MM.1S (cell line): ENCODE data around the gene SMC2.

Experiments
- CTCF ChIP-seq: fragments of 300-600 bp; sonication (generic); IDR thresholded peaks from 2 replicates; pipeline ENCODE4 v1.5.1; 2016; ENCODE audit warnings: antibody characterized with exemption, low read length, mixed read lengths
- EZH2 ChIP-seq: fragments of 300-600 bp; sonication (generic); optimal IDR thresholded peaks from 2 replicates; pipeline ENCODE3; 2017; ENCODE audit warnings: low read depth, mild to moderate bottlenecking, antibody characterized with exemption, low read length, mixed read lengths
- EZH2phosphoT487 ChIP-seq: fragments of 300-600 bp; sonication (generic); IDR thresholded peaks from 2 replicates; pipeline ENCODE4 v1.6.1; 2018; ENCODE audit warnings: antibody characterized with exemption, low read length

DNA sequence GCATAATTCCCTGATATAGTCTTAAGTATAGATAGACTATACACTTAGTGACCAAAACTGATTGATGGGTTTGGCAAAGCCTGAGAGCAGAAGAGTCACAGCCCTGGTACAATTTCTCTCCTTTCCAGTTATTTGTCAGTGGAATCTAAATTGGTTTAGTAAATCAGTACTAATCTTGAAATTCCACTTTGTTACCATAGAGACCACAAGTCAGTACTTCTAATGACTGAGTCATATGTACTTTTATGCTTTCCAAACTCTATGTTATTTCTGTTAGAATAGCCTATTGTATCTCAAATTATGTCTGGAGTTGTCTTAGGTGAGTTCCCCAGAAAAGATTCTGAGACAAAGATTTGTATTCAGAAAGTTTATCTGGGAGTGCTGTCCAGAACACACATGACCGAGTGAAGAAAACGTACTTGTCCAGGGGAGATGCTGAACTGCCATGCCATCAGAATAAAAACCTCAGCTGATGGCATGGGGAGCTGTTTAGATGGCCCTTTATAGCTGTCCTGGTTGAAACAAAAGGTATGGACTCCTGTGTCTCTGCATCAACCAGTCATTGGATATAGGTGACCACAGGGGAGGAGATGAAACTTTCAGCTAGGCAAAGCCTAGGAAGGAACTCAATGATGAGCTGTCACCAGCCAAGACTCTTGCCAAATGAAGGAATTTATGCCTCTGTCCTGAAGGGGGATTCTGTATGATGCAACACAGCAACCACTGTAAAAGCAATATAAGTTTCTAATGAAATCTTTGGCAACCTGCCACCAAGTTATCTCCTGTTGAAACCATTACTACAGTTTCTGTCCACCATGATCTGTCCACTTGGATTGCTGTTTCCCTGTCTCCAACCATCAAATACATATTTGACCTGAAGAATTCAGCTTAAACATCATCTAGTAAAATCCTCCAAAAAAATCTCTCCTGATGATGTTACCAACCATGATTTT lies 18.0 kb upstream of the SMC2 start:
- no peak for TF ChIP-seq CTCF
- no peak for TF ChIP-seq EZH2
- no peak for TF ChIP-seq EZH2phosphoT487
